Astrocyte (in vitro differentiated cells and primary cell): ENCODE data around the gene ZMYND15. TPM values are rescaled to one million over a fixed set of nuclear protein-coding genes. Genes with fewer than 3 reads are reported as not detected.
"Not testable (repeated sequence)": the region's sequence is repeated elsewhere in the genome, so short reads cannot be mapped to it uniquely, and the experiment has no call there.

Experiments
- DNase-seq: peaks from one replicate; pipeline ENCODE4 v3.0.0-alpha.2; 2010; ENCODE audit warnings: low read depth
- FAIRE-seq: peaks from 2 replicates; lab custom pipeline; 2011; peaks lifted over from hg19 to GRCh38; lab: Jason Lieb, UNC
- H2AFZ ChIP-seq: 2 replicates; pipeline ENCODE4 v1.6.0; 2012; ENCODE audit warnings: low read depth, low read length, inconsistent platforms
- H3K27ac ChIP-seq: 2 replicates; pipeline ENCODE4 v1.5.1; 2011; ENCODE audit warnings: low read depth, low read length, inconsistent platforms
- H3K27me3 ChIP-seq: 2 replicates; pipeline ENCODE4 v1.6.0; 2011; ENCODE audit warnings: low read length, inconsistent platforms; ENCODE audit not compliant: insufficient read depth
- H3K36me3 ChIP-seq: 2 replicates; pipeline ENCODE4 v1.5.1; 2011; ENCODE audit warnings: low read length, inconsistent platforms; ENCODE audit not compliant: insufficient read depth
- H3K4me1 ChIP-seq: 2 replicates; pipeline ENCODE4 v1.5.1; 2011; ENCODE audit warnings: low read length, inconsistent platforms; ENCODE audit not compliant: insufficient read depth
- H3K4me2 ChIP-seq: 2 replicates; pipeline ENCODE4 v1.6.0; 2012; ENCODE audit warnings: low read length, inconsistent platforms
- H3K4me3 ChIP-seq: 2 replicates; pipeline ENCODE4 v1.5.1; 2011; ENCODE audit warnings: low read depth, mild to moderate bottlenecking, low read length, inconsistent platforms; ENCODE audit not compliant: insufficient read depth
- H3K79me2 ChIP-seq: 2 replicates; pipeline ENCODE4 v1.6.0; 2012; ENCODE audit warnings: mild to moderate bottlenecking, low read length, inconsistent platforms; ENCODE audit not compliant: insufficient read depth
- H3K9ac ChIP-seq: 2 replicates; pipeline ENCODE4 v1.6.0; 2012; ENCODE audit warnings: mild to moderate bottlenecking, low read length, inconsistent platforms
- H3K9me3 ChIP-seq: 2 replicates; pipeline ENCODE4 v1.5.1; 2012; ENCODE audit warnings: low read depth, mild to moderate bottlenecking, low read length, inconsistent platforms; ENCODE audit not compliant: insufficient read depth
- H4K20me1 ChIP-seq: 2 replicates; pipeline ENCODE4 v1.6.0; 2012; ENCODE audit warnings: low read length, inconsistent platforms; ENCODE audit not compliant: insufficient read depth
- H3K27ac Mint-ChIP-seq: one replicate; pipeline ENCODE4 v1.8.0; 2021; ENCODE audit warnings: mild to moderate bottlenecking, mixed read lengths; ENCODE audit not compliant: unreplicated experiment
- H3K27me3 Mint-ChIP-seq: one replicate; pipeline ENCODE4 v1.8.0; 2021; ENCODE audit warnings: low read depth, mixed read lengths; ENCODE audit not compliant: unreplicated experiment
- H3K36me3 Mint-ChIP-seq: one replicate; pipeline ENCODE4 v1.8.0; 2021; ENCODE audit warnings: low read depth, mixed read lengths; ENCODE audit not compliant: unreplicated experiment
- H3K4me1 Mint-ChIP-seq: one replicate; pipeline ENCODE4 v1.8.0; 2021; ENCODE audit warnings: low read depth, mixed read lengths; ENCODE audit not compliant: unreplicated experiment
- H3K4me3 Mint-ChIP-seq: one replicate; pipeline ENCODE4 v1.8.0; 2021; ENCODE audit warnings: mild to moderate bottlenecking, moderate library complexity, mixed read lengths; ENCODE audit not compliant: unreplicated experiment
- H3K9me3 Mint-ChIP-seq: one replicate; pipeline ENCODE4 v1.8.0; 2021; ENCODE audit warnings: mild to moderate bottlenecking, mixed read lengths; ENCODE audit not compliant: unreplicated experiment
- CTCF ChIP-seq: IDR thresholded peaks from 2 replicates; pipeline ENCODE4 v1.5.1; 2011; ENCODE audit warnings: low read depth, mild to moderate bottlenecking, inconsistent platforms, low read length, moderate library complexity; ENCODE audit not compliant: insufficient read depth
- EZH2 ChIP-seq: IDR thresholded peaks from 2 replicates; pipeline ENCODE4 v1.6.1; 2012; ENCODE audit warnings: mild to moderate bottlenecking, low read length, inconsistent platforms; ENCODE audit not compliant: insufficient read depth
- total RNA-seq: library from RNA; stranded (reverse); gene quantifications from 2 replicates; pipeline ENCODE4 v1.2.1, GENCODE V29; 2021

Gene ZMYND15
- total RNA-seq, 1 donor from 2014 or later: 0.09 TPM

- H3K4me1 ChIP-seq: peaks cover 7% of the 10 kb centered on the region
- no peak for DNase-seq
- H2AFZ ChIP-seq: no peak overlapping the region
- peak overlapping the region; percentile 83 for H3K4me3 Mint-ChIP-seq
- H3K9me3 Mint-ChIP-seq: no peaks in the 10 kb centered on the region
- H3K4me2 ChIP-seq: peak overlapping the region; percentile 92
- no peaks in the 10 kb centered on the region for H3K79me2 ChIP-seq
- H3K27ac ChIP-seq: no peak overlapping the region
- no peaks in the 10 kb centered on the region for H3K27me3 ChIP-seq
- H3K4me3 ChIP-seq: no peak overlapping the region
- peaks cover 4% of the 10 kb centered on the region for H3K4me1 Mint-ChIP-seq
- no peaks in the 10 kb centered on the region for H4K20me1 ChIP-seq
- no peaks in the 10 kb centered on the region for H3K36me3 ChIP-seq
- TF ChIP-seq CTCF (no peak), EZH2 (no peak)
- H3K27me3 Mint-ChIP-seq: peaks cover 8% of the 10 kb centered on the region
- peaks cover 3% of the 10 kb centered on the region for H3K36me3 Mint-ChIP-seq
- no peak overlapping the region for H3K9ac ChIP-seq
- H3K9me3 ChIP-seq: no peaks in the 10 kb centered on the region
- H3K27ac Mint-ChIP-seq: no peak overlapping the region
- no peak for FAIRE-seq
Measured at GRCh38 chr17:4711661-4712181, 27.9 kb upstream of the ZMYND15 start.

GRCh38 chr17:4712526-4712925, 27.1 kb upstream of the ZMYND15 start:
- no peak for FAIRE-seq
- Mint-ChIP-seq H3K4me1 (peaks cover 4% of the 10 kb centered on the region), H3K27ac (no peak overlapping the region), H3K9me3 (no peaks in the 10 kb centered on the region), H3K36me3 (peaks cover 8% of the 10 kb centered on the region), H3K4me3 (no peak overlapping the region), H3K27me3 (peaks cover 8% of the 10 kb centered on the region)
- no peak overlapping the region for H3K4me2 ChIP-seq
- H3K9ac ChIP-seq: no peak overlapping the region
- no peaks in the 10 kb centered on the region for H3K27me3 ChIP-seq
- H3K79me2 ChIP-seq: no peaks in the 10 kb centered on the region
- H3K4me3 ChIP-seq: no peak overlapping the region
- H3K27ac ChIP-seq: no peak overlapping the region
- peaks cover 7% of the 10 kb centered on the region for H3K4me1 ChIP-seq
- DNase-seq: no peak
- no peak overlapping the region for H2AFZ ChIP-seq
- H3K36me3 ChIP-seq: no peaks in the 10 kb centered on the region
- no peaks in the 10 kb centered on the region for H3K9me3 ChIP-seq
- H4K20me1 ChIP-seq: no peaks in the 10 kb centered on the region
- TF ChIP-seq EZH2: no peak
- no peak for TF ChIP-seq CTCF

DNA sequence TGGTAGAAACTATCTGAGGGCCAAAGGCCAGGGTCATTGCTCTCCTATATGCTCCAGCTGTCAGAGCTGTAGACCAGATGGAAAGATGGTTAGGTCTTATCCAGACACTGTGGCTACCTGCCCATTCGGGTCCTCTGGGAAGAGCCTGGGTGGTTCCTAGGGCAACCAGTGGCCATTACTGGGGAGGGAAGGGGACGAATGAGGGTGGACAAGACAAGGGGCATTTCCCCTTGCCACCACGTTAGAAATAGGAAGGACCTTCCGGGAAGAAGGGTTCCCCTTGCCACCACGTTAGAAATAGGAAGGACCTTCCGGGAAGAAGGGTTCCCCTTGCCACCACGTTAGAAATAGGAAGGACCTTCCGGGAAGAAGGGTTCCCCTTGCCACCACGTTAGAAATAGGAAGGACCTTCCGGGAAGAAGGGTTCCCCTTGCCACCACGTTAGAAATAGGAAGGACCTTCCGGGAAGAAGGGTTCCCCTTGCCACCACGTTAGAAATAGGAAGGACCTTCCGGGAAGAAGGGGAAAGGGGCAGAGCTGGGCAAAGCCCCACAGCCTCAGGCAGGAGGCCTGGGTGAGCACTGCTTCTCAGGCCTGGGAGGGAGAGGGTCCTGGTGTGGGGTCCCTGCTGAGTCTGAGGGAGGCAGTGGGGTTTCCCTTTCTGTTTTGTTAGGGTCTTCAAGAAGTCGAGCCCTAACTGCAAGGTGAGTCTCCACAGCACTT, 25.1 kb upstream of the ZMYND15 start:
- not testable (repeated sequence) for DNase-seq, H3K9ac ChIP-seq, H3K36me3 ChIP-seq, H3K4me3 Mint-ChIP-seq, H3K4me1 Mint-ChIP-seq, H3K27ac Mint-ChIP-seq, H3K27ac ChIP-seq, H3K27me3 ChIP-seq, H3K9me3 ChIP-seq, H3K27me3 Mint-ChIP-seq, H4K20me1 ChIP-seq, H3K4me3 ChIP-seq, H3K9me3 Mint-ChIP-seq, H3K79me2 ChIP-seq, H2AFZ ChIP-seq, H3K4me2 ChIP-seq, H3K4me1 ChIP-seq, FAIRE-seq
- peaks cover 11% of the 10 kb centered on the region for H3K36me3 Mint-ChIP-seq
